ENCODE measurements around the gene CTSK. TPM values are rescaled to one million over a fixed set of nuclear protein-coding genes. Genes with fewer than 3 reads are reported as not detected.

The CTSK gene
- total RNA-seq, 4 donors from 2014 or later = 42.0 to 87.9 (median 45.5) TPM

DNA sequence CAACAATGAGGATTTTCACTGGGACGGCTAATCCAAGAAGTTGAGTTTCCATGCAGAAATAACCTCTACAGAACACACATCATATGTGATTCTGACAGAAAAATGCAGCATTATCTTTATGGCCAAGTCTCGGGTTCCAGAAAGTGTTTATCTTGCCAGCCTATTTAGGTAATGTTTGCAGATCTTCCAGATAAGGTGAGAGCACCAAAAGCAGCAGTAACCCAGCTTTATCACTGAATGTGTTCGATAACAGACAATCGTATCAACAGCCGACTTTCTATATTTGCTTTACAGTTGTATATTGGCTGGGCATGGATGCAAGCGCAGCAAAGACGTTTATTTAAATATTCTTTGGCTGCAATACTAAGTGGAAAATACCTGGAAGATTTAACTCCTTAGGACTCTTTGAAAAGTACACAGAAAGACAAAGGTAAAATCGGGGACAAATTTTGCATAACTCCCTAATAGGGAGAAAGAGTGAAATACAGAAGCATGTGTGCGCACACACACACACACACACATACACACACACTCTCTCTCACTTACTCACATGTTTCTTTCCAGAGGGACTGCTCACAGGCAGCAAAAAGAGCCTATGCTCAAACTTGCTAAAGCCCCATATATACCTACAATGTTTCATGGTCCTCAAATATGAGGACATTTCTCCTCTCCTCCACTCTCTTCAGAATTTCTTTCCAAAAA, 3.0 kb upstream of the CTSK start:
- H3K36me3 ChIP-seq = peaks cover 0 to 63% (median 20%) of the 10 kb centered on the region in 3 donors
- WGBS, 2 donors = 78 to 84% methylated on average over 9 of the region's 9 CpGs
- H3K27ac ChIP-seq = no peak overlapping the region

DNA sequence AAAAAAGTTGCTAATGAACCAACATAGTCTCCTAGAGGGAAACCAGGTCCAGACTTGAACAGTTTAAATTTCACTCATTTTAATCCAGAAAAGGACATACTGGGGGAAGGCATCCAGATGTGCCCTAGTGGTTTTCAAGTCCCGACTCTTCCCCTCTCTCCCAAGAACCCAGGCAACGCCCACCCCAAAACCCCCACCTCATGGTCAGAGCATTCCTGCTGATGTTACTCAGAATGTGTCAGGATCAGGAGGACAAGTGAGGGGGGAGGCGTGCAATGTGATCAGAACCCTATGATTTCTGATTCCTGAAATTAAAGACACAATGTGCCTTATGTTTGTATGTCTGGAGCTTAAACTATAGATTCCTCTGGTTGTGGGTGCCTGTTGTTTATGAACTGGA, 1.6 kb upstream of the CTSK start:
- Histone ChIP-seq H3K27ac (peak overlapping the region in 1 of 4 donors; percentile 80), H3K4me1 (peaks cover 0 to 39% (median 0%) of the 10 kb centered on the region in 4 donors), H3K36me3 (peaks cover 0 to 49% (median 20%) of the 10 kb centered on the region in 3 donors), H3K4me3 (no peak overlapping the region), H3K27me3 (no peaks in the 10 kb centered on the region), H3K9me3 (no peaks in the 10 kb centered on the region)
- TF ChIP-seq, protein P1, sequence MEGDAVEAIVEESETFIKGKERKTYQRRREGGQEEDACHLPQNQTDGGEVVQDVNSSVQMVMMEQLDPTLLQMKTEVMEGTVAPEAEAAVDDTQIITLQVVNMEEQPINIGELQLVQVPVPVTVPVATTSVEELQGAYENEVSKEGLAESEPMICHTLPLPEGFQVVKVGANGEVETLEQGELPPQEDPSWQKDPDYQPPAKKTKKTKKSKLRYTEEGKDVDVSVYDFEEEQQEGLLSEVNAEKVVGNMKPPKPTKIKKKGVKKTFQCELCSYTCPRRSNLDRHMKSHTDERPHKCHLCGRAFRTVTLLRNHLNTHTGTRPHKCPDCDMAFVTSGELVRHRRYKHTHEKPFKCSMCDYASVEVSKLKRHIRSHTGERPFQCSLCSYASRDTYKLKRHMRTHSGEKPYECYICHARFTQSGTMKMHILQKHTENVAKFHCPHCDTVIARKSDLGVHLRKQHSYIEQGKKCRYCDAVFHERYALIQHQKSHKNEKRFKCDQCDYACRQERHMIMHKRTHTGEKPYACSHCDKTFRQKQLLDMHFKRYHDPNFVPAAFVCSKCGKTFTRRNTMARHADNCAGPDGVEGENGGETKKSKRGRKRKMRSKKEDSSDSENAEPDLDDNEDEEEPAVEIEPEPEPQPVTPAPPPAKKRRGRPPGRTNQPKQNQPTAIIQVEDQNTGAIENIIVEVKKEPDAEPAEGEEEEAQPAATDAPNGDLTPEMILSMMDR (IDR thresholded peaks at IDR 0.05) = no peak
- no peak for TF ChIP-seq EP300 (IDR thresholded peaks at IDR 0.05)
- TF ChIP-seq POLR2A (IDR thresholded peaks at IDR 0.05) = no peak
- DNase-seq (ENCODE audit: low spot score in 2 of 2) = no peak
- 68 to 70% methylated on average over 3 of the region's 3 CpGs for WGBS, 2 donors

More for the DNA sequence above, 3.0 kb upstream of the CTSK start:
- Histone ChIP-seq H3K4me3 (no peak overlapping the region), H3K4me1 (peaks cover 0 to 35% (median 0%) of the 10 kb centered on the region in 4 donors), H3K27me3 (no peaks in the 10 kb centered on the region), H3K9me3 (no peaks in the 10 kb centered on the region)
- TF ChIP-seq POLR2A (IDR thresholded peaks at IDR 0.05) = no peak
- TF ChIP-seq EP300 (IDR thresholded peaks at IDR 0.05) = no peak
- TF ChIP-seq, protein P1 (IDR thresholded peaks at IDR 0.05) = no peak
- no peak for DNase-seq (ENCODE audit: low spot score in 2 of 2)

DNA sequence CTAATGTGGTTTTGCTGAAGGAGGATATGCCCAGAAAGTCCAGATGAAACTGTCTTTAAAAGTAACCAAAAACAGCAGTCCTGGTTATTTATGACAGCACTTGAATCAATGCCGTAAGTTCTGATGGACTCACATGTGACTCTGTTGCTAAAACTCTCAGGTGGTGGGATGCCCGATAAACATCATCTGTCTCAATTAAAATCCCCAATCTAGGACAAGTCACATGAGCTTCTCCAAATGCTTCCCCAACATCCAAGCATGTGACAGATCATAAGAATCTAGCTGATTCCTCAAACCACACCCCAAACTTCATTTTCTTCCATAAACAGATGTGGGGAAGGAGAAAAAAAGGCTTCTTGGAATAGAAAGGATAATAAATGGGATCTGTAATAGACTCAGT, 786 bp upstream of the CTSK start:
- Histone ChIP-seq H3K4me1 (peaks cover 0 to 39% (median 0%) of the 10 kb centered on the region in 4 donors), H3K9me3 (no peaks in the 10 kb centered on the region), H3K27me3 (no peaks in the 10 kb centered on the region), H3K4me3 (peak overlapping the region in 2 of 4 donors; percentile 20 to 46), H3K36me3 (peaks cover 0 to 49% (median 14%) of the 10 kb centered on the region in 3 donors), H3K27ac (peak overlapping the region; percentile 17 to 80 (median 42))
- WGBS, 2 donors = 55 to 57% methylated on average over 2 of the region's 2 CpGs
- DNase-seq (ENCODE audit: low spot score in 2 of 2) = peak in 1 of 2 donors; percentile 33
- TF ChIP-seq, protein P1 (IDR thresholded peaks at IDR 0.05) = no peak
- TF ChIP-seq EP300 (IDR thresholded peaks at IDR 0.05) (peak in 1 of 2 donors; percentile 62), POLR2A (IDR thresholded peaks at IDR 0.05) (no peak)

DNA sequence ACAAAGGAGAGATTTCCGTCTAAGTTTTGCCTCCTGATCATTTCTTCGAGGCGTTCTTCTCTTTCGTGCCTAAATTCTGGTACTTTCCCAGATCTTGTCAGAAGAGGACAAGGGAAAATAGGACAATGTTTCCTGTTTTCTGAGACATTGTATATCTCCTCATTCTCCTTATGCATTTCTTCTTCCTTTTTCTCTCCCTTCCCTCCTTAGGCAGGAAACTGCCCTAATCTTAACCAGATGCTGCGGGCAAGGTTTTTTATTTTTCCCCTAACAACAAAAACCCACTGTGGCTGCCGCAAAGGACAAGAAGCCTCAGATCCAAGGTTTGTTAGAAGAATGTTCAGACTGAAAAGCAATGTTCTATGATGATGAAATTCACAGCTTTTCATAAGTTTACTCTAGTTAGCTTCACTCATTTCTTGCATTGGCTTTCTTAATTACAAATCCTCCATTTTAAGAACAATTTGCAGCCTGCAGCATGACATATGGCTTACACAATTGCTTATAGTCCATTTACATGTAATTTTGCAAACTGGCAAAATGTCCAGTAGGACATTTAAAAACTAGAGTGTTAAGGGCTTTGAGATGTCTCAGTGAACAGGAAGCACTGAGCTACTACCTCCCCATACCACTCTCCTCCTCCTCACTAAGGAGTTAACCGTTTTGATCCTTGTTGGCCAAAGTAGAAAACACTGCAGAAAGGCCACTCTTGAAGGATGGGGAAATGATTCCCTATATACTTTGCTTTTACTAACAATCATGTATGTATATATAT, 624 bp downstream of the CTSK start:
- TF ChIP-seq EP300 (IDR thresholded peaks at IDR 0.05) (no peak), POLR2A (IDR thresholded peaks at IDR 0.05) (no peak)
- TF ChIP-seq, protein P1 (IDR thresholded peaks at IDR 0.05) = no peak
- H3K27ac ChIP-seq = peak overlapping the region; percentile 17 to 80 (median 57)
- no peak for DNase-seq (ENCODE audit: low spot score in 2 of 2)

More for the DNA sequence above, 624 bp downstream of the CTSK start:
- no peaks in the 10 kb centered on the region for H3K9me3 ChIP-seq
- H3K27me3 ChIP-seq = no peaks in the 10 kb centered on the region
- WGBS, 2 donors = 17 to 18% methylated on average over 7 of the region's 7 CpGs
- H3K4me3 ChIP-seq = peak overlapping the region; percentile 19 to 46 (median 22)
- peaks cover 0 to 33% (median 0%) of the 10 kb centered on the region in 4 donors for H3K4me1 ChIP-seq
- H3K36me3 ChIP-seq = peaks cover 0 to 49% (median 7%) of the 10 kb centered on the region in 3 donors

Data from tibial nerve (tissue), 4 donors.